Activated naive CD4-positive, alpha-beta T cell treated with anti-CD3 and anti-CD28 coated beads, Interleukin-2, amount 50 U/mL, for 72 hours (primary cell): Measurements from ENCODE around the gene ITGA1. TPM values are rescaled to one million over a fixed set of nuclear protein-coding genes. Genes with fewer than 3 reads are reported as not detected.

Experiments
- ATAC-seq, 2 donors: fragments of 150-1000 bp; cut with Tn5 transposase; 2 replicates each; pipeline ENCODE4 v1.10.0; 2021; ENCODE audit warnings: mild to moderate bottlenecking in 2 of 2, moderate library complexity in 2 of 2
- DNase-seq, 2 donors: peaks; one replicate each; pipeline ENCODE4 v3.0.0; 2021 to 2022; ENCODE audit warnings: low spot score in 2 of 2
- H3K27ac Mint-ChIP-seq, 2 donors: one replicate each; pipeline ENCODE4 v1.8.0; 2022; ENCODE audit warnings: mild to moderate bottlenecking in 2 of 2, mixed read lengths in 2 of 2
- H3K36me3 Mint-ChIP-seq, 2 donors: one replicate each; pipeline ENCODE4 v1.8.0; 2022; ENCODE audit warnings: mixed read lengths in 2 of 2
- H3K9me3 Mint-ChIP-seq, 2 donors: one replicate each; pipeline ENCODE4 v1.8.0; 2022; ENCODE audit warnings: mixed read lengths in 2 of 2
- total RNA-seq, 2 donors: library from RNA; stranded (reverse); gene quantifications; one replicate each; pipeline ENCODE4 v1.2.3, GENCODE V29; 2022

ITGA1 gene
- total RNA-seq, 2 donors from 2014 or later: 6.0 TPM

- peaks cover 0 to 8% of the 10 kb centered on the region in 2 donors for H3K36me3 Mint-ChIP-seq
- H3K9me3 Mint-ChIP-seq: no peaks in the 10 kb centered on the region
- no peak for DNase-seq
- no peak for ATAC-seq
- peak overlapping the region in 1 of 2 donors; percentile 90 for H3K27ac Mint-ChIP-seq
Measured at GRCh38 chr5:52788505-52788821, 747 bp downstream of the ITGA1 start.

DNA sequence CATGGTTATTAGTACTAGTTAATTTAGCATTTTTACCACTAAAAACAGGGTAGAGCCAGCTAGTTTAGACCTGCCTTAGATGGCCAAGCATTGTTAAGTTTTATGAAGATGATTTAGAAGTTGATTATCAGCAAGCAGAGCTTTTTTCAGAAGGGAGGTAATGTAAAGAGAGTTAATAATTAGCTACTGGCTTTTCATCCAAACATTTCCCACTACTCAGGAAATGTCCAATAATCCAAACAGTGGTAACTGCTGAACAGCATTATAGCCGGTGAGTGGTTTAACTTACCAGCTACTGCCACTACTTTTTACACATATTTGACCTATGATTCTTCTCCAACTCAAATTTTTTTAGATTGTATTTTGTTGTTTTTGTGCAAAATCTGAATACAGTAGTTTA lies 1.7 kb downstream of the ITGA1 start:
- Mint-ChIP-seq H3K36me3 (peaks cover 0 to 8% of the 10 kb centered on the region in 2 donors), H3K9me3 (no peaks in the 10 kb centered on the region), H3K27ac (peak overlapping the region in 1 of 2 donors; percentile 90)
- ATAC-seq: no peak
- DNase-seq: no peak

DNA sequence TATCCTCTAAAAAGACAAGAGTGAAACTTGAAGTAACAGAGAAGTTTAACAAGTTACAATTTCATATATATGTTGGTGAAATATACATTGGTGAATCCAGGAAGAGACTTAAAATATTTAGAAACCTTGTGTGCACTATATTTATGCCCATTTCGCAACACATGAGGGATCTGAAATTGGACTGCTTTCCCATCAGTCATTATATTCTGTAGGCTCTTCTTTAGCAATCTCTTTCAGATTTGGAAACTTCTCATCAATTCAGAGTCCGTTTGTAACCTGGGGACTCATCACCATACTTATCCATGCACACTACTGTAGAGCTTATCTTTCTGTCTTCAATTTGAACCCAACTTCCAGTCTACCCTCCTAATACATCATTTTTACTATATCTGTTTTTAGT lies 2.1 kb downstream of the ITGA1 start:
- Mint-ChIP-seq H3K27ac (no peak overlapping the region), H3K36me3 (peaks cover 0 to 8% of the 10 kb centered on the region in 2 donors), H3K9me3 (no peaks in the 10 kb centered on the region)
- DNase-seq (no peak), ATAC-seq (no peak)

- DNase-seq (no peak), ATAC-seq (no peak)
- Mint-ChIP-seq H3K9me3 (no peaks in the 10 kb centered on the region), H3K27ac (no peak overlapping the region), H3K36me3 (peaks cover 0 to 8% of the 10 kb centered on the region in 2 donors)
Measured at GRCh38 chr5:52791366-52791765, 3.6 kb downstream of the ITGA1 start.

GRCh38 chr5:52794519-52794918 lies 6.8 kb downstream of the ITGA1 start:
- H3K27ac Mint-ChIP-seq: no peak overlapping the region
- ATAC-seq: no peak
- H3K36me3 Mint-ChIP-seq: peaks cover 5 to 13% of the 10 kb centered on the region in 2 donors
- no peak for DNase-seq
- no peaks in the 10 kb centered on the region for H3K9me3 Mint-ChIP-seq

DNA sequence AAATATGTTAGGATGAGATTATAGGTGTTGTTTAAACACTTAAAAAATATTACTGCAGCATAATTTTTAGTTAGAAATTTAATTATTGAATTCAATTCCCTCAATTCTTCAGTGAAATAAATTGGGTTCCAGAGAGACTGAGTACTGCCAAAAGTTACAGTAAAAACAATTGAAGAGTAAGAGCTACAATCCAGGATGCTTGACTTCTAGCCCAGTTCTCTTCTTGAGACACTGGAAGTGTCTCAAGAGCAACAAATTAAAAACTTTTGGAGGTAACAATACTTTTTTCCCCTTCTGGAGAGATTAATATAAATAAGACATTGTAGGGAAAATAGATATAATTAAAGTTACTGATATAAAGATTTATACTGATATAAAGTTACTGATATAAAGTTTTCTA lies 8.3 kb downstream of the ITGA1 start:
- Mint-ChIP-seq H3K27ac (no peak overlapping the region), H3K36me3 (peaks cover 20% of the 10 kb centered on the region in 2 donors), H3K9me3 (no peaks in the 10 kb centered on the region)
- no peak for ATAC-seq
- no peak for DNase-seq

GRCh38 chr5:52796516-52797103 lies 8.9 kb downstream of the ITGA1 start:
- no peak for DNase-seq
- Mint-ChIP-seq H3K27ac (no peak overlapping the region), H3K36me3 (peaks cover 26% of the 10 kb centered on the region in 2 donors), H3K9me3 (no peaks in the 10 kb centered on the region)
- no peak for ATAC-seq

- no peak for DNase-seq
- ATAC-seq: no peak
- H3K9me3 Mint-ChIP-seq: no peaks in the 10 kb centered on the region
- H3K36me3 Mint-ChIP-seq: peaks cover 27 to 33% of the 10 kb centered on the region in 2 donors
- peak overlapping the region; percentile 71 to 99 for H3K27ac Mint-ChIP-seq
Measured at GRCh38 chr5:52798938-52799337, 11.2 kb downstream of the ITGA1 start.

DNA sequence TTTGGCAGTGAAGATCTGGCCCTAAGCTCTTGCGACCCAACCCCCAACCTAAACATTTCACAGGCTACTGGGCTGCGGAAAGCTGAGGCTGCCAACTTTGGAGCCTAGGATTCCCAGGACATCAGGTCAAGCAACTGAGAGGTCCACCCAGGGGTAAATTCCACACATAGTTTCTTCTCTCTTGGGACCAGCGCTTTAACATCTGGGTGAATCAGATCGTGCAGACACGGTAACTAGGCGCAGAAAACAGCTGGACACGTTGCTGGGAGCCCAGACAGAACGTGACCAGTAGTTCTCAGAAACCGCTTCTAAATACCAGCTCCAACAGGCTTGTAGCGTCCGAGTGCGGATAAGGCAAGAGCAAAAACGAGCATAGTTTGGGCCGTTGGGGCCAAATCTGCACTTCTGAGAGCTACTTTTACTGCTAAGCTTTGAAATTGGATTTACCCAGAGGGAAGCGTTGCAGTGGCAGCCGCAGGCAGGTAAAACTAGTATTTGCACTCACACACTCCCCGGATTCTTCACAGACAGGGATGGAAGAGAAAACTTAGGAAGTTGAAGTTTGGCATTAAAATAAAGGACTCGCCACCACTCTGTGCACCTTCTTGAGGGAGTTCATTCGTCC lies 11.8 kb downstream of the ITGA1 start:
- Mint-ChIP-seq H3K9me3 (no peaks in the 10 kb centered on the region), H3K27ac (peak overlapping the region; percentile 97 to 99), H3K36me3 (peaks cover 32 to 37% of the 10 kb centered on the region in 2 donors)
- DNase-seq: no peak
- ATAC-seq: peak; percentile 19 to 47

DNA sequence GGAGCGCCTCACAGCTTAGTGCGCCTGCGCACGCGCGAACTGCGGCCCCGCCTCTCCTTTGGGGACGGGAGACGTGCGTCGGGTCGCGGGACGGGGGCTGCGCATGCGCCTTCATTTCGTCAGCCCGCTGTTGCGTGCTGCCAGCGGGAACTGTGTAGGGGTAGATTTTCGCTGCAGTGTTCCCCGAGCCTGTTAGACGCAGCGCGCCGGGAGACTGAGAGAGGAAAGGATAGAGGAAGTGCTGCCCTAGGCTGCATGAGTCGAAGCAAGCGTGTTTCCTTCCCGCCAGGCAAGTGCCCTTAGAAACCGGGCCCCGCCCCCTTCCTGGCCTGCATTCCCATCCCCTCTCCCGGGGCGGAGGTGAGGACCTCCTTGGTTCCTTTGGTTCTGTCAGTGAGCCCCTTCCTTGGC lies 12.3 kb downstream of the ITGA1 start:
- peaks cover 34 to 40% of the 10 kb centered on the region in 2 donors for H3K36me3 Mint-ChIP-seq
- DNase-seq (peak; percentile 95 to 96), ATAC-seq (peak; percentile 78 to 90)
- H3K9me3 Mint-ChIP-seq: no peaks in the 10 kb centered on the region
- H3K27ac Mint-ChIP-seq: peak overlapping the region; percentile 97 to 99

DNA sequence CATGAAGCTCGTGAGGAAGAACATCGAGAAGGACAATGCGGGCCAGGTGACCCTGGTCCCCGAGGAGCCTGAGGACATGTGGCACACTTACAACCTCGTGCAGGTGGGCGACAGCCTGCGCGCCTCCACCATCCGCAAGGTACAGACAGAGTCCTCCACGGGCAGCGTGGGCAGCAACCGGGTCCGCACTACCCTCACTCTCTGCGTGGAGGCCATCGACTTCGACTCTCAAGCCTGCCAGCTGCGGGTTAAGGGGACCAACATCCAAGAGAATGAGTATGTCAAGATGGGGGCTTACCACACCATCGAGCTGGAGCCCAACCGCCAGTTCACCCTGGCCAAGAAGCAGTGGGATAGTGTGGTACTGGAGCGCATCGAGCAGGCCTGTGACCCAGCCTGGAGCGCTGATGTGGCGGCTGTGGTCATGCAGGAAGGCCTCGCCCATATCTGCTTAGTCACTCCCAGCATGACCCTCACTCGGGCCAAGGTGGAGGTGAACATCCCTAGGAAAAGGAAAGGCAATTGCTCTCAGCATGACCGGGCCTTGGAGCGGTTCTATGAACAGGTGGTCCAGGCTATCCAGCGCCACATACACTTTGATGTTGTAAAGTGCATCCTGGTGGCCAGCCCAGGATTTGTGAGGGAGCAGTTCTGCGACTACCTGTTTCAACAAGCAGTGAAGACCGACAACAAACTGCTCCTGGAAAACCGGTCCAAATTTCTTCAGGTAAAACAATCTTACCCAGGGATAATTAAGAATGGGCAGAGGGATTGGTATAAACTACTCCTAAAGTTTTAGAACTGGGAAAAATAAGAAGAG lies 12.9 kb downstream of the ITGA1 start:
- DNase-seq: peak; percentile 58 to 82
- H3K27ac Mint-ChIP-seq: peak overlapping the region; percentile 97 to 99
- peak; percentile 69 to 87 for ATAC-seq
- H3K36me3 Mint-ChIP-seq: peaks cover 34 to 40% of the 10 kb centered on the region in 2 donors
- no peaks in the 10 kb centered on the region for H3K9me3 Mint-ChIP-seq

DNA sequence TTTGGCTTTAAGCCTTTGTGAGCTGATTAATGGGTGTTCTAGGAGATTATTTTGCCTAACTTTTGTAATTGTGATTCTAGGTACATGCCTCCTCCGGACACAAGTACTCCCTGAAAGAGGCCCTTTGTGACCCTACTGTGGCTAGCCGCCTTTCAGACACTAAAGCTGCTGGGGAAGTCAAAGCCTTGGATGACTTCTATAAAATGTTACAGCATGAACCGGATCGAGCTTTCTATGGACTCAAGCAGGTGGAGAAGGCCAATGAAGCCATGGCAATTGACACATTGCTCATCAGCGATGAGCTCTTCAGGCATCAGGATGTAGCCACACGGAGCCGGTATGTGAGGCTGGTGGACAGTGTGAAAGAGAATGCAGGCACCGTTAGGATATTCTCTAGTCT lies 13.6 kb downstream of the ITGA1 start:
- H3K36me3 Mint-ChIP-seq: peaks cover 34 to 40% of the 10 kb centered on the region in 2 donors

GRCh38 chr5:52802272-52802973 lies 14.7 kb downstream of the ITGA1 start:
- ATAC-seq (no peak), DNase-seq (no peak)
- Mint-ChIP-seq H3K27ac (no peak overlapping the region), H3K9me3 (no peaks in the 10 kb centered on the region), H3K36me3 (peaks cover 34 to 40% of the 10 kb centered on the region in 2 donors)

More for the DNA sequence above, 13.6 kb downstream of the ITGA1 start:
- ATAC-seq: no peak
- no peaks in the 10 kb centered on the region for H3K9me3 Mint-ChIP-seq
- no peak for DNase-seq
- H3K27ac Mint-ChIP-seq: peak overlapping the region; percentile 97 to 99

- H3K36me3 Mint-ChIP-seq: peaks cover 34 to 40% of the 10 kb centered on the region in 2 donors
- ATAC-seq (no peak), DNase-seq (no peak)
- no peak overlapping the region for H3K27ac Mint-ChIP-seq
- no peaks in the 10 kb centered on the region for H3K9me3 Mint-ChIP-seq
Measured at GRCh38 chr5:52802974-52803336, 15.2 kb downstream of the ITGA1 start.

GRCh38 chr5:52804387-52804791 lies 16.7 kb downstream of the ITGA1 start:
- peak overlapping the region in 1 of 2 donors; percentile 9 for H3K27ac Mint-ChIP-seq
- H3K36me3 Mint-ChIP-seq: peaks cover 31 to 36% of the 10 kb centered on the region in 2 donors
- no peak for DNase-seq
- H3K9me3 Mint-ChIP-seq: no peaks in the 10 kb centered on the region
- no peak for ATAC-seq

DNA sequence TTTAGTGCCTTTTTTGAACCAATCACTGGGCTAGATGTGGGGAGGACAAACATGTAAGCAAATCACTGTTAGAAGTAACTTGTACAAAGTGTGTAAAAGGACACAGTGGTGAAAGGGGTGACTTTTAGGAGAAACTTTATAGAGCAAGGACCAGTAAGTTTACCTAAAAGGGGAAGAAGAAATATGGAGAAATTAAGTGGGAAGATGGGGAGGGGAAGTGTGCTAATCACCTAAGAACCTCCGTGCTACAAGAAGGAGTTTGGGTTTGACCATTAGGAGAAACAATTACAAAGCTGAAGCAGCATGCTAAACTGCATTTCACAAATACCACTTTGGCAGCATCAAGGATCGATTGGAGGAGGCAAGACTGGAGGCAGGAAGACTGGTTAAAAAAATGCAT lies 17.3 kb downstream of the ITGA1 start:
- Mint-ChIP-seq H3K36me3 (peaks cover 25 to 30% of the 10 kb centered on the region in 2 donors), H3K27ac (no peak overlapping the region), H3K9me3 (no peaks in the 10 kb centered on the region)
- no peak for DNase-seq
- ATAC-seq: no peak

DNA sequence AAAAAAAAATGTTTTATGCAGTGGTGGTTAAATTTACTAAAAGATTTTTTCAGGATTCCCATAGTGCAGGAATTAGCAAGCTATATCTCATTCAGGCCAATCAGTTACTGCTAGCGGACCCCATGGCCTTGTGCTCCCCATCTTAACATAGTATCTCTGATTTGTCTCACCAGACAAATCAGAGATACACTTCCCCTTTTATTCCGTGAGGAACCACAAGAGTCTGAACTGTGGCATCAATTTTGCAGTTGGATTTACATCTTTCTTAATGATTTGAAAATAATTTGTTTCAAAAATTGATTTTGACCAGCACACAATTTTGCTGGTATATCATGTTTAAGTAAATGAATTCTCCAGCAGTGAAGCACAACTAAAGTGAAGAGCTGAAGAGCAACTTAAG lies 17.9 kb downstream of the ITGA1 start:
- no peak for ATAC-seq
- Mint-ChIP-seq H3K27ac (no peak overlapping the region), H3K36me3 (peaks cover 18 to 24% of the 10 kb centered on the region in 2 donors), H3K9me3 (no peaks in the 10 kb centered on the region)
- no peak for DNase-seq
